Stomach (tissue), 4 donors: ENCODE measurements around the gene TLL2.

Experiments
- EP300 ChIP-seq: sonication (generic); formaldehyde crosslinking; IDR thresholded peaks from one replicate; pipeline ENCODE4 v1.6.1; 2017; ENCODE audit warnings: antibody characterized with exemption
- POLR2A ChIP-seq, 4 donors: fragments of 450-650 bp; IDR thresholded peaks; one replicate each; pipeline ENCODE4 v1.6.1; 2016; ENCODE audit warnings: antibody characterized with exemption in 4 of 4, control low read depth in 2 of 4, mild to moderate bottlenecking in 1 of 4, moderate library complexity in 1 of 4
- POLR2AphosphoS5 ChIP-seq, 3 donors: sonication (generic); formaldehyde crosslinking; IDR thresholded peaks; one replicate each; pipeline ENCODE4 v1.6.1; 2016; ENCODE audit warnings: antibody characterized with exemption in 3 of 3
- TF ChIP-seq, protein P1 (sequence below), 7 experiments: fragments of 450-650 bp in 4 of 7; fragments of 200-600 bp in 3 of 7; sonication (generic) in 3 of 7; IDR thresholded peaks; one replicate each; pipeline ENCODE4 v1.5.1; 2016 to 2019; ENCODE audit warnings: antibody characterized with exemption in 7 of 7, control low read depth in 2 of 7, mild to moderate bottlenecking in 1 of 7

- TF ChIP-seq, protein P1, sequence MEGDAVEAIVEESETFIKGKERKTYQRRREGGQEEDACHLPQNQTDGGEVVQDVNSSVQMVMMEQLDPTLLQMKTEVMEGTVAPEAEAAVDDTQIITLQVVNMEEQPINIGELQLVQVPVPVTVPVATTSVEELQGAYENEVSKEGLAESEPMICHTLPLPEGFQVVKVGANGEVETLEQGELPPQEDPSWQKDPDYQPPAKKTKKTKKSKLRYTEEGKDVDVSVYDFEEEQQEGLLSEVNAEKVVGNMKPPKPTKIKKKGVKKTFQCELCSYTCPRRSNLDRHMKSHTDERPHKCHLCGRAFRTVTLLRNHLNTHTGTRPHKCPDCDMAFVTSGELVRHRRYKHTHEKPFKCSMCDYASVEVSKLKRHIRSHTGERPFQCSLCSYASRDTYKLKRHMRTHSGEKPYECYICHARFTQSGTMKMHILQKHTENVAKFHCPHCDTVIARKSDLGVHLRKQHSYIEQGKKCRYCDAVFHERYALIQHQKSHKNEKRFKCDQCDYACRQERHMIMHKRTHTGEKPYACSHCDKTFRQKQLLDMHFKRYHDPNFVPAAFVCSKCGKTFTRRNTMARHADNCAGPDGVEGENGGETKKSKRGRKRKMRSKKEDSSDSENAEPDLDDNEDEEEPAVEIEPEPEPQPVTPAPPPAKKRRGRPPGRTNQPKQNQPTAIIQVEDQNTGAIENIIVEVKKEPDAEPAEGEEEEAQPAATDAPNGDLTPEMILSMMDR (IDR thresholded peaks at IDR 0.05): no peak
- no peak for TF ChIP-seq POLR2A (IDR thresholded peaks at IDR 0.05)
- TF ChIP-seq POLR2AphosphoS5 (IDR thresholded peaks at IDR 0.05): no peak
- TF ChIP-seq EP300: no peak
Observed at GRCh38 chr10:96346295-96346694, 167.4 kb downstream of the TLL2 start.
